Activated naive CD8-positive, alpha-beta T cell treated with anti-CD3 and anti-CD28 coated beads for 36 hours (primary cell): ENCODE results near the gene BCL2L12. TPM values are rescaled to one million over a fixed set of nuclear protein-coding genes. Genes with fewer than 3 reads are reported as not detected.

Source experiments
- total RNA-seq, 2 experiments: library from RNA; stranded (reverse); gene quantifications; one replicate each; pipeline ENCODE4 v1.2.3, GENCODE V29; 2021

Gene BCL2L12
- total RNA-seq, 2 experiments from 2014 or later: 74.1 to 81.9 TPM

Other genes with a start within 250 kb of the BCL2L12 start
- gene PTH2, start 242.5 kb upstream of the BCL2L12 start, total RNA-seq: not detected
- not detected for gene GFY, start 240.5 kb upstream of the BCL2L12 start, total RNA-seq
- gene SLC17A7, start 224.4 kb upstream of the BCL2L12 start, total RNA-seq: not detected
- gene PIH1D1, start 214.1 kb upstream of the BCL2L12 start, total RNA-seq: 100 to 1,000 TPM; 140 to 141 TPM
- 10 to 100 TPM; 34.4 to 42.0 TPM for gene ALDH16A1, start 212.7 kb upstream of the BCL2L12 start, total RNA-seq
- gene FLT3LG, start 191.7 kb upstream of the BCL2L12 start, total RNA-seq: 10 to 100 TPM; 61.0 to 63.5 TPM
- 1,000 to 10,000 TPM; 3,663 to 3,691 TPM for gene RPL13A, start 178.3 kb upstream of the BCL2L12 start, total RNA-seq
- gene RPS11, start 169.5 kb upstream of the BCL2L12 start, total RNA-seq: 1,000 to 10,000 TPM; 2,825 to 2,867 TPM
- 10 to 100 TPM; 11.5 to 12.2 TPM for gene FCGRT, start 153.3 kb upstream of the BCL2L12 start, total RNA-seq
- gene RCN3, start 137.9 kb upstream of the BCL2L12 start, total RNA-seq: 1 to 10 TPM; 3.6 to 4.3 TPM
- gene NOSIP, start 85.4 kb upstream of the BCL2L12 start, total RNA-seq: 10 to 100 TPM; 61.4 to 69.5 TPM
- gene PRRG2, start 84.6 kb upstream of the BCL2L12 start, total RNA-seq: 1 to 10 TPM; 1.5 to 1.6 TPM
- 10 to 100 TPM; 16.0 to 17.8 TPM for gene PRR12, start 74.8 kb upstream of the BCL2L12 start, total RNA-seq
- 1 to 10 TPM; 4.4 to 5.0 TPM for gene RRAS, start 25.8 kb upstream of the BCL2L12 start, total RNA-seq
- gene SCAF1, start 23.7 kb upstream of the BCL2L12 start, total RNA-seq: 10 to 100 TPM; 58.9 to 62.2 TPM
- gene IRF3, start 76 bp upstream of the BCL2L12 start, total RNA-seq: 100 to 1,000 TPM in 1 of 2 experiments, 10 to 100 TPM in 1; 94.5 to 105 TPM
- 100 to 1,000 TPM; 538 to 547 TPM for gene PRMT1, start 11.3 kb downstream of the BCL2L12 start, total RNA-seq
- gene ADM5, start 23.7 kb downstream of the BCL2L12 start, total RNA-seq: 10 to 100 TPM in 1 of 2 experiments, 1 to 10 TPM in 1; 9.5 to 12.0 TPM
- gene CPT1C, start 25.2 kb downstream of the BCL2L12 start, total RNA-seq: 1 to 10 TPM in 1 of 2 experiments, under 1 TPM in 1; 0.89 to 1.1 TPM
- under 1 TPM; 0.58 to 0.72 TPM for gene TSKS, start 97.4 kb downstream of the BCL2L12 start, total RNA-seq
- 10 to 100 TPM; 83.0 to 83.2 TPM for gene AP2A1, start 101.1 kb downstream of the BCL2L12 start, total RNA-seq
- 10 to 100 TPM; 28.7 to 30.9 TPM for gene FUZ, start 147.4 kb downstream of the BCL2L12 start, total RNA-seq
- 10 to 100 TPM; 41.6 to 44.8 TPM for gene MED25, start 152.4 kb downstream of the BCL2L12 start, total RNA-seq
- 10 to 100 TPM; 73.9 to 76.4 TPM for gene PTOV1, start 185.2 kb downstream of the BCL2L12 start, total RNA-seq
- gene PNKP, start 201.6 kb downstream of the BCL2L12 start, total RNA-seq: 100 to 1,000 TPM in 1 of 2 experiments, 10 to 100 TPM in 1; 78.9 to 143 TPM
- gene AKT1S1, start 211.4 kb downstream of the BCL2L12 start, total RNA-seq: 10 to 100 TPM; 21.0 to 22.7 TPM
- 10 to 100 TPM; 22.6 to 24.0 TPM for gene TBC1D17, start 211.8 kb downstream of the BCL2L12 start, total RNA-seq
- gene IL4I1, start 231.0 kb downstream of the BCL2L12 start, total RNA-seq: 1 to 10 TPM; 2.3 to 2.9 TPM